Cardiac fibroblast (primary cell): Measurements from ENCODE around the gene ESD.

Experiments used
- DNase-seq, 2 donors: peaks; one replicate each; pipeline versions ENCODE4 v3.0.0 to v3.0.0-alpha.2; 2010; ENCODE audit warnings: low read depth in 2 of 2
- H3K4me3 ChIP-seq, 2 donors: replicated peaks in 1 of 2; 1 replicate in 1 of 2; 2 replicates in 1 of 2; pipeline ENCODE4 v1.5.1; 2011; ENCODE audit warnings: low read depth in 2 of 2, low read length in 2 of 2, mild to moderate bottlenecking in 2 of 2, moderate library complexity in 1 of 2
- CTCF ChIP-seq: IDR thresholded peaks from one replicate; pipeline ENCODE4 v1.5.1; 2011; ENCODE audit warnings: low read depth, mild to moderate bottlenecking, low read length, inconsistent platforms

ESD gene

GRCh38 chr13:46831588-46832194, 34.7 kb upstream of the ESD start:
- no peak overlapping the region for H3K4me3 ChIP-seq
- peak; percentile 70 for TF ChIP-seq CTCF
- peak; percentile 71 to 76 for DNase-seq

- no peak for TF ChIP-seq CTCF
- DNase-seq = no peak
- no peak overlapping the region for H3K4me3 ChIP-seq
Measured at GRCh38 chr13:46830405-46831005, 33.5 kb upstream of the ESD start.

GRCh38 chr13:46822551-46822950, 25.6 kb upstream of the ESD start:
- DNase-seq = no peak
- no peak overlapping the region for H3K4me3 ChIP-seq
- TF ChIP-seq CTCF = no peak

GRCh38 chr13:46817838-46818476, 21.0 kb upstream of the ESD start:
- DNase-seq = no peak
- no peak for TF ChIP-seq CTCF
- no peak overlapping the region for H3K4me3 ChIP-seq

- H3K4me3 ChIP-seq = no peak overlapping the region
- no peak for TF ChIP-seq CTCF
- DNase-seq = peak; percentile 65 to 70
Measured at GRCh38 chr13:46817095-46817494, 20.1 kb upstream of the ESD start.

- no peak for DNase-seq
- H3K4me3 ChIP-seq = no peak overlapping the region
- no peak for TF ChIP-seq CTCF
Measured at GRCh38 chr13:46816371-46816770, 19.4 kb upstream of the ESD start.
